HUES48 (cell line): ENCODE data around the gene TMEM203.

Source experiments
- H3K27ac ChIP-seq: one replicate; pipeline ENCODE4 v1.7.0; 2013; ENCODE audit warnings: low read depth, low read length, inconsistent platforms
- H3K27me3 ChIP-seq: 2 replicates; pipeline ENCODE4 v1.6.1; 2013; ENCODE audit warnings: mild to moderate bottlenecking, low read length; ENCODE audit not compliant: control insufficient read depth, insufficient read depth
- H3K36me3 ChIP-seq: 2 replicates; pipeline ENCODE4 v1.6.1; 2013; ENCODE audit warnings: low read length; ENCODE audit not compliant: control insufficient read depth, insufficient read depth
- H3K4me1 ChIP-seq: 2 replicates; pipeline ENCODE4 v1.6.1; 2013; ENCODE audit warnings: mild to moderate bottlenecking, low read length; ENCODE audit not compliant: control insufficient read depth, insufficient read depth
- H3K4me3 ChIP-seq: 2 replicates; pipeline ENCODE4 v1.5.1; 2013; ENCODE audit warnings: mild to moderate bottlenecking, low read depth, low read length
- H3K9ac ChIP-seq: 2 replicates; pipeline ENCODE4 v1.6.1; 2013; ENCODE audit warnings: mild to moderate bottlenecking, low read depth, low read length, moderate library complexity
- H3K9me3 ChIP-seq: 2 replicates; pipeline ENCODE4 v1.6.1; 2013; ENCODE audit warnings: low read length; ENCODE audit not compliant: control insufficient read depth, insufficient read depth

Gene TMEM203

DNA sequence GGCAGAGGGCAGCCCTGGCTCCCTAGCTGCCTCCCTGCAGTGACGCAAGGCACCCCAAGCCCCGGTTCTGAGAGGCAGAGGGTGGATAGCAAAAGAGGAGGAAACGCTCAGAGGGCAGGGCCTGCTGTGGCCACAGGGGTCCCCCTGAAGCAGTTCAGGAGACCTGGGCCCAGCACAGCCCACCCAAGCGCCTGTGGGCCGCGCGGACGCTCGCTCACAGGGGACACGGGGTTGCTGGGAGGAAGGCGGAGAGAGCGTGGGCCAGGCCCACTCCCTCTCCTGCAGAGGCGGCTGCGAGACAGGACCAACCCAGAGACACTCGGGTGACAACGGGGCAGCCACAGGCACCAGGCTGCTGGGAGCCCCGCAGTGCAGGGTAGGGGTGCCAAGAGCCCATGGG lies 25.7 kb downstream of the TMEM203 start:
- Histone ChIP-seq H3K4me3 (no peak overlapping the region), H3K4me1 (no peaks in the 10 kb centered on the region; the same call in 1 of the 2 replicates), H3K27me3 (peaks cover 9% of the 10 kb centered on the region; the same call in 1 of the 2 replicates), H3K9ac (no peak overlapping the region), H3K9me3 (no peaks in the 10 kb centered on the region), H3K36me3 (peaks cover 52% of the 10 kb centered on the region), H3K27ac (no peak overlapping the region)

DNA sequence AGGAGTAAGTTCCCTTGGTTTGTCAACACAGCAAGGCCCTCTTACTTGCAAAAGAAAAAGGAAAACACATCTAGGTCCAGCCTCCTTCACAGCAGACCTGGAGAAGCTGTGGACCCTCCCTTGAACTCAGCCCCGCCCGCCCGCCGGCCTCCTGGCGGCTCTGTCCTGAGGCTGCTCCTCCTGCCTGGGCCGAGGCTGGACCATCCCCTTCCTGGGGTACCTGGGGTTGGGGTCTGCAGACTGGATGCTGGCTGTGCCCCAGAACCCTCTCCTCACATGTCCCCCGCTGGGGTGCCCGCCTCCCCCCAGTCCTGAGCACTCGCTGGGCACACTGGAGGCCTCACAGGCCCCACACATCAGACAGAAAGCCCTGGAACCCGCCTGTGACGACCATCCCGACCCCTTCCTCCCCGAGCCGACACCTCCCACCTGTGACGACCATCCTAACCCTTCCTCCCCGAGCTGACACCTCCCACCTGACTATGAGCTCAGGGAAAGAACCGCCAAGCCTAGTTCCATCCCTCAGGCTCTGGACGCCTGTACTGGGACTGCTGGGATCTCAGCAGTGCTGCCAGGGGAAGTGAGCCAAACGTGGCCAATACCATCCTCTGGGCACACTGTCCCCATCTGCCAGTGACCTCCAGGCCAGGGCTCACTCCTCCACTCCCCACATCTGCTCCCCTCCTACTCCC lies 26.4 kb downstream of the TMEM203 start:
- Histone ChIP-seq H3K27me3 (peaks cover 11% of the 10 kb centered on the region; the same call in 1 of the 2 replicates), H3K4me3 (no peak overlapping the region), H3K9me3 (no peaks in the 10 kb centered on the region), H3K36me3 (peaks cover 46% of the 10 kb centered on the region), H3K27ac (no peak overlapping the region), H3K4me1 (no peaks in the 10 kb centered on the region; the same call in 1 of the 2 replicates), H3K9ac (no peak overlapping the region)

DNA sequence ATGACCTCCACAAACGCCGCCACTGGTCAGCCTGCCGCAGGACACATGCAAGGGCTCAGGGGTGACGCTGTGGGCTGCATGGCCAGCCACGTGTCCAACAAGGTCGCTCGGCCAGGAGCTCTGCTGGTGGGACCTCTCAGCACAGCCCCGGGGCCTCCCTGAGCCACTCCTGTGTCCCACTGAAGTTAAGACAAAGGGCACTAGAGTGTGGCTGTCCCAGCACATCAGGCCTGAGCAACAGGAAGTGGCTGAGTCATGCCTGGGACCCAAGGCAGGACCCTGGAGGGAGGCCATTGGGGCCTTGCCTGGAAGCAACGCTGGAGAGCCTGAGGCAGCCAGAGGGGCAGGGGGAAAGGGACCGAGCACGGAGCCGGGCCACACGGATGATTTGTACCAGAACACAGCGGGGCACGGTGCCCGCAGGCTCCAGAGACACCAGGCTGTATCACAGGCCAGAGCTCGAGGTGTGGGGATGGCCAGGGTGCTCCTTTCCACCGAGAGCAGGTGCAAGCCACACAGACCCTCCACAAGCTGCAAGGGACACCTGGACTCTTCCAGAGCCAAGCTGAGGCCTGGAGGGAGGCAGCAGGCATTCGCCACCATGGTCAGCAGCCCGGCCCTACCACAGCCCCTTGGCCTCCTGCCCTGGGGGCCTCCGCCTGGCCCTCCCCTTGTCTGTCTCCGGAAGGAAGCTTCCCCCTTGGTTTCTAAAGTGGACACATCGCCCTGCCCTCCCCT lies 27.1 kb downstream of the TMEM203 start:
- peaks cover 18% of the 10 kb centered on the region; the same call in 1 of the 2 replicates for H3K27me3 ChIP-seq
- no peak overlapping the region for H3K9ac ChIP-seq
- no peaks in the 10 kb centered on the region for H3K9me3 ChIP-seq
- H3K4me1 ChIP-seq = no peaks in the 10 kb centered on the region; the same call in 1 of the 2 replicates
- H3K27ac ChIP-seq = no peak overlapping the region
- H3K36me3 ChIP-seq = peaks cover 39% of the 10 kb centered on the region
- no peak overlapping the region for H3K4me3 ChIP-seq

DNA sequence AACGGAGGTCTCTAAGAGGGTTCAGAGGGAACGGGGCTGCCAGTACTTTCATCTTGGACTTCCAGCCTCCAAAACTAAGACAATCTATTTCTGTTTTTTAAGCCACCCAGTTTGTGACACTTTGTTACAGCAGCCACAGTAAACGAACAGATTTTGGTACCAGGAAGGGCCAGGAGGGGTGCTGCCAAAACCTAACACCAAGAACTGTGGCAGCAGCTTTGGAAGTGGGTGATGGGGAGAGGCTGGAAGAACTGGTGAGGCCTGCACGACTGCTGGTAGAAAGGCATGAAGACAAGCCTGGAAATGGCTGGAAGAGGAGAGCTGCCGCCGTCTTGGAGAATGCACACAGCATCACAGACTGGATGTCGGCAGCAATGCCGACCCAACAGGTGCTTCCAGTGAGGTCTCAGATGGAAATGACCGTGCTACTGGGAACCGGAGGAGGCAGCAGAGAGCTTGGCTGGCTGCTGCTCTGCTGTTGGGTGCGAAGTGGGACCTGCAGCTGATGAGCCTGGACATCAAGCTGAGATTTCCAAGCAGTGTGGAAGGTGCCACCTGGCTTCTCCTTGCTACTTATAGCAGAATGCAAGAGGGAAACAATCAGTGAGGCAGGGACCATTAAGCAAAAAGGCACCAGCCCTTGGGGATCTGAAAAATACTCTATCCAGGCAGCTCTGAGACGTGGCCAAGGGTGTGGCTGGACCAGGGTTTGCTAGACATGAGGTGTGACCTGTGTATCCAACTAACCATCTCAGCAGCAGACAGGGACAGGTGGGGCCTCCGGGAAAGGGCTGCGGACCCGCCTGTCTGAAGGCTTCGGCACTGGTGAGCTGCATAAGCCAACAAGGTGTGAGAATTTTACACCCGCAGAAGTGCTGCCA lies 28.9 kb downstream of the TMEM203 start:
- Histone ChIP-seq H3K4me1 (no peaks in the 10 kb centered on the region; the same call in 1 of the 2 replicates), H3K9ac (no peak overlapping the region), H3K27ac (no peak overlapping the region), H3K9me3 (no peaks in the 10 kb centered on the region), H3K4me3 (no peak overlapping the region), H3K36me3 (peaks cover 26% of the 10 kb centered on the region), H3K27me3 (peaks cover 29% of the 10 kb centered on the region; the same call in 1 of the 2 replicates)

DNA sequence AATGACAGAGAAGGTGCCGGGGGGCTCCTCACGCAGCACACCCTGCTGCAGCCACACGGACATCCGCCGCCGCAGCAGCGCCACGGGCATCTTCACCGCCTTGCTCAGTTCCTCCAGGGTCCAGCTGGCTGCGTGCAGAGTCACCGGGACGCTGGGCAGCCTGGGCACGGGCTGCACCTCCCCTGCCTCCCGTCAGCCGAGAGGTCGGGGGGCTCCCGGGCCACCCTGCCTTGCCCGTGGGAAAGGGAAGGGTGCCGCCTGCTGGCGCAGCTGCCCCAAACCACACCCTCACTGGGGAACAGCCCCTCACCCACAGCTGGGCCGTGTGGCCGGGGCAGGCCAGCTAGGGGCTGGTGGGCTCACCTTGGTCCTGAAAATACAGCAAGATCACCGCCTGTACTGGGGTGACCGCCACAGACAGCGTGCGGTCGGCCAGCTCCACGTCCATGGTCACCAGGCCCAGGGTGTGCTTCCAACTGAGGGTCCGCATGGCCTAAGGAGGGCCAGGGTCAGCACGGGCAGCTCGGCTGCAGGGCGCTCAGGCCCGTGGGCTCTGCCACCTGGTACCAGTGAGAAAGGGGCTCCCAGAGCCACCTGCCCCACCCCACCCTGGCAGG lies 30.0 kb downstream of the TMEM203 start:
- Histone ChIP-seq H3K9ac (no peak overlapping the region), H3K27ac (no peak overlapping the region), H3K36me3 (peaks cover 15% of the 10 kb centered on the region), H3K27me3 (peaks cover 40% of the 10 kb centered on the region), H3K4me1 (no peaks in the 10 kb centered on the region; the same call in 1 of the 2 replicates), H3K9me3 (no peaks in the 10 kb centered on the region), H3K4me3 (no peak overlapping the region)

DNA sequence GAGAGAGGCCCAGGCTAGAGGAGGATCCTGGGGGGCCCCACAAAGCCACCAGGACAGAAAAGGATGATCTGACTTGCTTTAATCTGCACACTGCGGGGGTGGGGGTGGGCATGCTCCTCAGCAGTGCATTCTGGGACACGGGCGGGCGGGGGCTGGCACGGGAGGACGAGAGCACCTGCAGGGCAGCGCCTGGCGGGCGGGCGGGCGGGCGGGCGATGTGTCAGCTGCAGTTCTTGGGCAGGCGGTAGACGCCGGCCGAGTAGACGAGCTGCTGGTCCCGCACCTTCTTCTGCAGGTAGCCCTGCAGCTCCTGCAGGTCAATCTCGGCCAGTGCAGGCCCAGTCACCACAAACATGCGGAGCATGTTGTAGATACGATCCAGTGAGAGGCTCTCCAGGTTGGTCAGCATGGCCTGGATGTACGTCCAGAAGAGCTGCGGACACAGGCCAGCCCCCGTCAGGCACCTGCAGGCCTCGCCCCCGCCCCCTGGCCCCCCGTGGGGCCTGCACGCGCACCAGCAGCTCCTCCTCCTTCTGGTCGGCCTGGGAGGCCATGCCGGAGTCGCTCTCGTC lies 30.6 kb downstream of the TMEM203 start:
- no peaks in the 10 kb centered on the region; the same call in 1 of the 2 replicates for H3K4me1 ChIP-seq
- no peak overlapping the region for H3K9ac ChIP-seq
- H3K4me3 ChIP-seq = no peak overlapping the region
- H3K36me3 ChIP-seq = peaks cover 10% of the 10 kb centered on the region
- no peaks in the 10 kb centered on the region for H3K9me3 ChIP-seq
- peaks cover 47% of the 10 kb centered on the region for H3K27me3 ChIP-seq
- no peak overlapping the region for H3K27ac ChIP-seq

DNA sequence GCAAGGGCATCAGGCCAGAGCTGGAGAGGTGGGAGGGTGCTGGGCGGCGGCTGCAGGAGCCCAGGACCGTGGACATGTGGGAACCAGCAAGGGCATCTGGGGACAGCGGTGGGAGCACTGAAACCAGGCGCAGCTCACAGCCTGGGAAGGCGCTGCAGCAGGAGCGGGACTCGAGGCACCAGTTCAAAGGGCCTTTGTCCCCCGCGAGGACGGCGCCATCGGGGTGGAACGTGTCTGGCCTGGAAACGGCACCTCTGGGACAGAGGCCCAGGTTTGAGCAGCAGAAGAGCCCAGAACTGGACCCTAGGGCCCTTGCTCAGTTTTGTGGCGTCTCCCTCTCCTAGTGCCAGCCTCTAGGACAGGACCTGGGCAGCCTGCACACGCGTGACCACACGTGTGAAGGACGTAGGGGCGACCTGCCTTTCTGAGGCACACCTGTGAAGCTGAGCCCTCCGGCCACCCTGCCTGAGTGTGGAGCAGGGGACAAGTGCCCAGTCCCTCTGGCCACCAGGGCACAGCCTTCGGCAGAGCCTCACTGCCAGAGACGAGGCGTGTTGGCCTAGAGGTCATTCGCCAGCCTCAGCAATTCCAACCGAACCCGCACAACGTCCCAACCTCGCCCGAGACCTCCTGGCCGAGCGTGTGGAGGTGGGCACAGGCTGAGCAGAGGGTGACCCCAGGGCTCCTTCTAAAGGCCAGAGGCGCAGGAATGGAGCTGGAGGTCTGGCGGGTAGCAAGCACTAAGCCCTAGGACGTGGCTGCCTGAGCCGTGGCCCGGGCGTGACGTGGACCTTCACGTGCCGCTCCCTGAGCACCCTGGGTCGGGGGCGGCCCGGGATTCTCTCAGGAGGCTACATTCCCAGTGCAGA lies 31.4 kb downstream of the TMEM203 start:
- Histone ChIP-seq H3K36me3 (0 out of 2 replicates have a peak, but pooled peaks cover 5% of the 10 kb centered on the region), H3K27ac (no peak overlapping the region), H3K9ac (no peak overlapping the region), H3K4me3 (no peak overlapping the region), H3K9me3 (no peaks in the 10 kb centered on the region), H3K4me1 (no peaks in the 10 kb centered on the region; the same call in 1 of the 2 replicates), H3K27me3 (peaks cover 54% of the 10 kb centered on the region)

DNA sequence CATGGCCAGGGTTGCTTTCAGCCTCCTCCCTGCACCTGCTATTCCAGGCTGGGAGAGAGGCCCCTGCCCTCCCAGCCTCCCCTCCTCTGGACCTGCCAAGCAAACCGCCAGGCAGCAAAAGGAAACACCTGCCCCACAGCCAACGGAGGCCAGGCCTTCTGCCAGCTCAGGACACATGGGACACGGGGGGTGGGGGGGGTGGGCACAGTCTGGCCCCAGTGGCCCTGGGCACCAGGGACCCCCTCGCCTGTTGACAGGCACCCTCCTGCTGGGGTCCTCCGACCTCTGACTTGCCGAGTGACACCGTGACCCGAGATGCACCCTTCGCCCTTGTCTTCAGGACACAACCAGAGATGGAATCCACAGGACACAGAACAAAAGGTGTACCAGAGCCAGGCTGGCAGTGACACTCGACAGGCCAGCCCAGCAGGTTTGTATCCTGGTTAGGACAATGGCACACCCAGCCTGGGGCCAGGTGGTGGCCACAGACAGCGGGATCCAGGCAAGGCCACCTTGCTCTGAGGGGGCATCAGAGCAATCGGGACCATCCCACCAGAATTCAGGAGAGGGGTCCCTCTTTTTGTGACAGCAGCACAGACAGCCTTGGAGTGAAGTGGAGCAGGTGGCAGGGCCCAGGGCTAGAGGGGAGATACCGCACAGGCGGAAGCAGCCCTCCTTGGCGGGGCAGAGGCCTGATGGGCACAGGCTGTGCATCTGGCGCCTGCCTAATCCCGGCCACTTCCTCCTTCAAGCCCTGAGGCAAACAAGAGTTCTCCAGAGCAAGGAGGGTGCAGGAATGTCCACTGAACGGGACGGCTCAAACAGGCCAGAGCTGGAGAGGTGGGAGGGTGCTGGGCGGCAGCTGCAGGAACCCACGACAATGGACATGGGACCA lies 32.3 kb downstream of the TMEM203 start:
- Histone ChIP-seq H3K4me1 (no peaks in the 10 kb centered on the region; the same call in 1 of the 2 replicates), H3K9me3 (no peaks in the 10 kb centered on the region), H3K4me3 (no peak overlapping the region), H3K27ac (no peak overlapping the region), H3K36me3 (0 out of 2 replicates have a peak, but pooled peaks cover under 1% of the 10 kb centered on the region), H3K27me3 (peaks cover 63% of the 10 kb centered on the region), H3K9ac (no peak overlapping the region)
